ENCODE measurements around the gene MAPK8IP3.
A peak's percentile ranks its signal among the peaks of the same experiment; 100 is the strongest.

The MAPK8IP3 gene

GRCh38 chr16:1705688-1706385 lies at the start of gene MAPK8IP3:
Gene MAPK8IP3, plus strand, starts transcription at chr16:1706195. Its CDS starts 145 bp downstream, at chr16:1706340.
- DNase-seq (ENCODE audit: low spot score): peak; percentile 91

DNA sequence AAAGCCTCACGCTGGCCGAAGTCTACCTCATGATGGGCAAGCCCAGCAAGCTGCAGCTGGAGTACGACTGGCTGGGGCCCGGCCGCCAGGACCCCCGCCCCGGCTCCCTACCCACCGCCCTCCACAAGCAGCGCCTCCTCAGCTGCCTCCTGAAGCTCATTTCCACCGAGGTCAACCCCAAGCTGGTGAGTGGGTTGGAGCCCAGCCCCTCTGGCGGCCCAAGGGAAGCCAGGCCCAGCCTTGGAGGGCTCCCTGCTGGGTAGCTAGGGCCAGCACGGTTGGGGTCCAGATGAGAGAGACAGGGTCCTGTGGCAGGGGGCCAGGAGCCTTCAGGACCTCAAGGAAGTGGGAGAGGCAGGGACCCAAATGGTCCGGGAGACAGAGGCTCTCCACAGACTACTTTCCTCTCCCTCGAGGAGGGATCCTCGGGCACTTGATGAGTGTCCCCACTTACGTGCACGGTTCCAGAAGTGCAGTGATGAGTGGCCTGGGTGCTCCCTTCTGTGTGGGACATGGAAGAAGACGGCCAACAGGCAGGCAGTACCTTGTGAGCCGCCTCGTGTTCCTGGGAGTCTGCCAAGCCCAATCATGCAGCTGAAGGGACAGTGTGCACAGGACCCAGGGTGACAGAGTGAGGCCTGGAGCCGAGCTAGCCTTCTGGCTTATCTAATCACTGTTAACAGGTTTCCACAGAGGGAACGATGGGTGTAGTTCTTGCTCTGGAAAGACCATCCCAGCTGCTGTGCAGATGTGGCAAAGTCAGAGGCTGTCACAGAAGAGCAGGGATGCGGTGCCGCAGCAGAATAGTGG lies 49.0 kb upstream of the MAPK8IP3 start:
- no peak for DNase-seq (ENCODE audit: low spot score)

GRCh38 chr16:1657841-1658240 lies 48.2 kb upstream of the MAPK8IP3 start:
- no peak for DNase-seq (ENCODE audit: low spot score)

GRCh38 chr16:1659031-1659430 lies 47.0 kb upstream of the MAPK8IP3 start:
- no peak for DNase-seq (ENCODE audit: low spot score)

- DNase-seq (ENCODE audit: low spot score): no peak
These were observed 44.2 kb upstream of the MAPK8IP3 start for GRCh38 chr16:1661826-1662225.

- no peak for DNase-seq (ENCODE audit: low spot score)
These were observed 43.5 kb upstream of the MAPK8IP3 start for GRCh38 chr16:1662543-1662942.

- no peak for DNase-seq (ENCODE audit: low spot score)
These were observed 40.2 kb upstream of the MAPK8IP3 start for GRCh38 chr16:1665829-1666228.

GRCh38 chr16:1666316-1666715 lies 39.7 kb upstream of the MAPK8IP3 start:
- no peak for DNase-seq (ENCODE audit: low spot score)

GRCh38 chr16:1667271-1667670 lies 38.7 kb upstream of the MAPK8IP3 start:
- no peak for DNase-seq (ENCODE audit: low spot score)

DNA sequence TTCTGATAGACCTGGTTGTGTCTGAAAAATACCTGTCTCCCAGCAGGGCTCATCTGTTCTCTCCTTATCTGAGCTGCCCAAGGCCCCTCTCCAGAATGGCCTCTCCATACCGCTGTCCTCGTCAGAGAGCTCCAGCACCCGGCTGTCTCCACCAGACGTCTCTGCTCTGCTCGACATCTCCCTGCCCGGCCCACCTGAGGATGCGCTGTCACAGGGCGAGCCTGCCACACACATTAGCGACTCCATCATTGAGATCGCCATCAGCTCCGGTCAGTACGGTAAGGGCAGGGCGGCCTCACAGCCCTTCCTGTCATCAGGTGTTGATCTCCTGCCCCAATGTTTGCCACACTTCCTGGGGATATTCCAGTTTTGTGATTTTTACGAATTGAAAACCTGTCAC lies 38.1 kb upstream of the MAPK8IP3 start:
- no peak for DNase-seq (ENCODE audit: low spot score)

DNA sequence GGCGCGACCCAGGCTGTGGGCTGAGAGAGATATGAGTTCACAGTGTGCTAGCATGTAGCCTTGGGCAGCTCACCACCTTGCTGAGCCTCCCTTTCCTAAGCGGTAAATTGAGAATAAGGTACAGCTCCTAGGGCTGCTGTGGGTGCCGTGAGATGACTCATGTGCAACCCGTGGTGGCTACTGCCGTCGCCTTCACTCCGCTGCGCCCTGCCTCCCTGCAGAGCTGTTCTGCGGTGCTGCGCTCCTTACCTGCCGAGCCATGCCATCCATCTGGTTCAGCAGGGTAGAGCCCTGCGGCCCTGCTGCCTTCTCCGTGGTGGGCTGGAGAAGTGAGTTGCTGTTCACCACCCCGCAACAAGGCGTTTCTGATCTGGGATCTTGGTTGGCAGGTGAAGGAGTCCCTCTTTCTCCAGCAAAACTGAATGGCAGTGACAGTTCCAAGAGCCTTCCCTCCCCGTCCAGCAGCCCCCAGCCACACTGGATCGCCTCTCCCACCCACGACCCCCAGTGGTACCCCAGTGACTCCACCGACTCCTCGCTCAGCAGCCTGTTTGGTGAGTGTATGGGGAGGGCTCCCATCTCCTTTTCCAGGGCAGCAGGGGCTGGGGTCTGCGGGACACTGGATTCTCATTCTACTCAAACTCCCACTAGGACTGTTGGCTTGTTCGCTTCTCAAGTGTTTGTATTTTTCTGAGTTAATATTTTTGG lies 37.2 kb upstream of the MAPK8IP3 start:
- no peak for DNase-seq (ENCODE audit: low spot score)

- DNase-seq (ENCODE audit: low spot score): no peak
These were observed 36.3 kb upstream of the MAPK8IP3 start for GRCh38 chr16:1669698-1670097.

GRCh38 chr16:1670371-1670770 lies 35.6 kb upstream of the MAPK8IP3 start:
- no peak for DNase-seq (ENCODE audit: low spot score)

GRCh38 chr16:1670866-1671265 lies 35.1 kb upstream of the MAPK8IP3 start:
- DNase-seq (ENCODE audit: low spot score): no peak

DNA sequence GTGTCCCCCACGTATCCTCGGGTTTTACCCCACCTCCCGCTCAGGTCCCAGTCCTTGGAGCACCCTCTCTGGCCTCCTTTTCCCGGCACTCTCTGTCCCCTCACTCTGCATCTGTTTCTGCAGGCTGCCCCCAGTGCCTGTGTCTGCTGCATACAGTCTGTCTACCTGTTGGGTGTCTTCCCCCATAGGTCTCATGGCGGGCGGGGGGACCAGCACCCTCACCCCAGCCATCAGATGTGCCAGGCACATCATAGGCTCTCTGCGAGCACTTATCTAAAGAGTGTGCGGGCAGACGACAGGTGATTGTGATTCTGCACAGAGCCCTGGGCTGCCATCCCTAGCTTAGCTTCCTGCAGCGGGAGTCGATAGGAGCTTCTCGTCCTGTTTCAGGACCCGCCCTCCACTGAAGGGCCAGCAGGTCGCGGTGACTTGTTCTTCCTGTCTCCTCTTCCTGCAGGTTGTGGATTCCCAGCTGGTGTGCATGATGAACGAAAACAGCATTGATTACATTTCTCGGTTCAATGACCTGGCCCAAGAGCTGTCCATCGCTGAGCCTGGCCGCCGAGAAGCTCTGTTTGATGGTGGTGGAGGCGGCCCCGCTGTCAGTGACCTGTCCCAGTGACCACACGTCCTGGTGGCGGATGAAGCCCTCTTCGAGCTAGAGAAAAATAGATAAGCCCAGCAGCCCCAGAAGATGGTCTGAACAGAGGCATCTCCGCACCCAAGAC lies 32.4 kb upstream of the MAPK8IP3 start:
- DNase-seq (ENCODE audit: low spot score): no peak

GRCh38 chr16:1674306-1674705 lies 31.7 kb upstream of the MAPK8IP3 start:
- no peak for DNase-seq (ENCODE audit: low spot score)

GRCh38 chr16:1674751-1675664 lies 31.0 kb upstream of the MAPK8IP3 start:
- DNase-seq (ENCODE audit: low spot score): no peak

GRCh38 chr16:1676661-1677060 lies 29.3 kb upstream of the MAPK8IP3 start:
- DNase-seq (ENCODE audit: low spot score): no peak

- no peak for DNase-seq (ENCODE audit: low spot score)
These were observed 28.7 kb upstream of the MAPK8IP3 start for GRCh38 chr16:1677339-1677738.

DNA sequence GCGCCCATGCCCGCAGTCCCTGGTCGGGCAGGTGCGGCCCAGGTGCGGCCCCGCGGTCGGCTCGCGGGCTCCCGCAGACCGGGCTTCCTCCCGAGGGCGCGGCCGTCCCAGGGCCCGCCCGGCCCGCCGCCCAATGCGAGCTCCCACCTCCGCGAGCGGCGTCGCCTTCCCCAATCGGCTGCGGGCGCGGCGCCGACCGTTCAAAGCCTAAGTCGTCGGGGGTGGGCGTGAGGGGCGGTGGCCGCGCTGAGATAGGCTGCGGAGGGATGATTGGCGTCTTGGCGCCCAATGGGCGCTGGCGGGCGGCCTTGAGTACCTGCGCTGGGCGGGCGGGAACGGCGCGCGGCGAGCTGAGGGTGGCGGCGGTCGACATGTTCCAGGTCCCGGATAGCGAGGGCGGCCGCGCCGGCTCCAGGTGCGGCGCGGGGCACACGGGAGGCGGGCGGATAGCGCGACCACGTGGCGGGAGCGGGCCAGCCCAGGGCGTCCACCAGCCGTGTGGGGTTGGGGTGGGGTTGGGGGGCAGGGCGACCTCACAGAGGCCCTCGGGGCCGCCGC lies 28.0 kb upstream of the MAPK8IP3 start, which contains the start of gene JPT2:
JPT2 (plus strand) TSS at position 338 of the 558 bp plus-strand sequence; CDS start at position 372, 34 bp downstream.
- DNase-seq (ENCODE audit: low spot score): peak; percentile 94
